DMS79 treated with DMSO at 0.1 percent for 48 hours (cell line): Measurements from ENCODE around the gene TMC3.
"Not testable (repeated sequence)": the region's sequence is repeated elsewhere in the genome, so short reads cannot be mapped to it uniquely, and the experiment has no call there.

ENCODE experiments used
- DNase-seq: peaks from one replicate; lab custom pipeline; 2025; lab: John Stamatoyannopoulos, UW

Gene TMC3

DNA sequence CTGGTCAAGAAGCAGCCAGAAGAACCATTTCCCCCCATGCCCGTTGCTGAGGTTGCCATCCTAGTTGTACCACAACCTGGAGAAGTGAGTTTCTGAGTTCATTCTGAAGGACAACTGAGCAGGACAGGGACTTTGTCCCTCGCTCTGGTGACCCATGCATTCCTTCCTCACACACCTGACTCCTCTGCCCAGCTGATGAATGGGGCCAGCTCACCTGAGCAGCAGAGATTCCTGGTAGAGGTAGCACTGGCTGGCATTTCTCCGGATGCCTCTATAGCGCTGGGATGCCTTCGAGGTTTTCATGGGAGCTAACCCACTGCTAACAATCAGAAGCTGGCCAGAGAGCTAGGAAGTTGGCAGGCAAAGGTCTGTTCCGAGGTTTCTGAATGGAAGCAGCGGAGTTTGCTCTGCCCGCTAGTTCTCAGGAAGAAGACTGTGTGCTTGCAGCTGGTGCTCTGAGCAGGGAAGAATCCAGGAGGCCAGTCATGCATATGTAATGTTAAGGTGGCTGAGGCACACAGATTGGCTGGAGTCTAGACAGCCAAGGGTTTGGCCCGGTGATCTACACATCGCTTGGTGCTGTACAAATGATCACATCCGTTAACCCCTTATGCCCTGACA, at the start of gene TMC3:
TMC3 (minus strand) TSS at position 439 of the 621 bp plus-strand sequence; CDS start at position 303, 136 bp downstream.
- no peak for DNase-seq

DNA sequence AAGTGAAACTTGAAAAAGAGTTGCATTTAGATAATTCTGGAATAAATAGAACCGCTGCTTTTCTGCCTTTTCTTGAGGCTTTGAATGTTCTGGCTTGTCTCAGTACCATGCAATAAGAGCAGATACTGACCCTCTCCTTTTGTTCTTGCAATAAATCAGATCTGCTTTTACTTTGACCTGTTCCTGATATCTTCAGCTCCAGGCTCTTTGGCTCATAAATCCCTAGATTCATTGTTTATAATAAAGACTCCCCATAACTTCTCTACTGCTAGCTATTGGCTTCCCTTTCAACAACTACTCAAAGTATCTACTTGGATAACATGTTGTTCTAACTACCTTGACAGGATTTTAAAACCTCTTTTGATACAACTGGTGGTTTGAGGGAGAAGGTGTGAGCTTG, 47.4 kb upstream of the TMC3 start:
- no peak for DNase-seq

DNA sequence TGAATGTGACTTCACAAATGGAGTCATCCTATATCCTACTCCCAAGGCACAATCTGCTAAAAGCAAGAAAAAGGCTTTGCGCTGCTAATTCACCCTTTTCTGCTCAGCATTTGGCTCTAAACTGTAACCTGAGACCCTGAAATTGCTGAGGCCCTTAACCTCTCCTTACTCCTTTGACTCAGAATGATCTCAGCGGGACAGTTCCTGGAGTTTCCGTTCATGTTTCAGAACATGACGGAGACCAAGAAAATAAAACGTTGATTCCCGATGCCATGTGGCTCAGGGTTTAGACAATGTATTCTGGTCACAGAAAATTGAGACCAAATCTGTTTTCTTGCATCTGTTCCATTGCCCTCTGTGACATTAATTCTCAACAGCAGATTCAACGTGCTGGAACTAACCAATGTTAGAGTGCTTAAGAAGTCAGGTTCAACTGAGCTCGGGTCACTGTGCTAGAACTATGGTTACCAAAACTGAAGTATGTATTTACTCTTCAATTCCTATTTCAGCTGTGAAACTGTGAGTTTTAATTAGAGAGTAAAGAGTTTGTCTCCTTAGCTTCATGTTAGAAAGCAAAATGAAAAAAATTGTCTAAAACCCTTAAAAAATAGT, 45.4 kb upstream of the TMC3 start:
- DNase-seq: peak; percentile 45

DNA sequence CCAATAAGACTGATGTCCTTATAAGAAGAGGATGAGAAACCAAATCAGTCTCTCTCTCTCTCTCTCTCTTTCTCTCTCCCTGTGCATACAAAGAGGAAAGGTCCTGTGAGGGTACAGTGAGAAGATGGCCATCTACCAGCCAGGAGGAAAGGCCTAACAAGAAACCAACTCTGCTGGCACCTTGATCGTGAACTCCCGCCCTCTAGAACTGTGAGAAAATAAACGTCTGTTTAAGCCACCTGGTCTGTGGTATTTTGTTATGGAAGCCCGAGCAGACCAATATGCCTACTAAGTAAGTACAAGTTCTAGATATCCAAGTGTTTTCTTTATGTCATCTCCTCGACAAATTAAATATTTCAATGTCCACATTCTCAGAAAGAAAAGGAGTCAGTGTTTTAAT, 44.9 kb upstream of the TMC3 start:
- DNase-seq: no peak

DNA sequence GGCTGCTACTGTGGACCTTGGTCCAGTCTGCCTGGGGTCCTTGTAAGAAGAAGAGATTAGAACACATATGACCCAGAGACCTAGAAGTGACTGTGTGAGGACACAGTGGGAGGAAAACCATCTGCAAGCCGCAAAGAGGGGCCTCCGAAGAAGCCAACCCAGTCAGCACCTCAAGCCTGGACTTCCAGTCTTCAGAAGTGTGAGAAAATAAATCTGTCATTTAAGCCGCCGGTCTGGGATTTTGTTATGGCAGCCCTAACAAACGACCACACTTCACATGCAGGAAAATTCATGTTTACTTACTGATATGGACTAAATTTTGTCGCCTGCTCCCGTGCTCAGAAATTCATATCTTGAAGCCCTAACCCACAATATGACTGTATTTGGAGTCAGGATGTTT, 44.4 kb upstream of the TMC3 start:
- no peak for DNase-seq

GRCh38 chr15:81414274-81414968, 40.4 kb upstream of the TMC3 start:
- DNase-seq: not testable (repeated sequence)

- no peak for DNase-seq
Measured at GRCh38 chr15:81413851-81414250, 39.8 kb upstream of the TMC3 start.

GRCh38 chr15:81411969-81412633, 38.1 kb upstream of the TMC3 start:
- DNase-seq: no peak

GRCh38 chr15:81411051-81411450, 37.0 kb upstream of the TMC3 start:
- no peak for DNase-seq

GRCh38 chr15:81410318-81410753, 36.3 kb upstream of the TMC3 start:
- DNase-seq: peak; percentile 61

- DNase-seq: no peak
Measured at GRCh38 chr15:81407718-81408117, 33.7 kb upstream of the TMC3 start.

- no peak for DNase-seq
Measured at GRCh38 chr15:81407176-81407575, 33.2 kb upstream of the TMC3 start.

DNA sequence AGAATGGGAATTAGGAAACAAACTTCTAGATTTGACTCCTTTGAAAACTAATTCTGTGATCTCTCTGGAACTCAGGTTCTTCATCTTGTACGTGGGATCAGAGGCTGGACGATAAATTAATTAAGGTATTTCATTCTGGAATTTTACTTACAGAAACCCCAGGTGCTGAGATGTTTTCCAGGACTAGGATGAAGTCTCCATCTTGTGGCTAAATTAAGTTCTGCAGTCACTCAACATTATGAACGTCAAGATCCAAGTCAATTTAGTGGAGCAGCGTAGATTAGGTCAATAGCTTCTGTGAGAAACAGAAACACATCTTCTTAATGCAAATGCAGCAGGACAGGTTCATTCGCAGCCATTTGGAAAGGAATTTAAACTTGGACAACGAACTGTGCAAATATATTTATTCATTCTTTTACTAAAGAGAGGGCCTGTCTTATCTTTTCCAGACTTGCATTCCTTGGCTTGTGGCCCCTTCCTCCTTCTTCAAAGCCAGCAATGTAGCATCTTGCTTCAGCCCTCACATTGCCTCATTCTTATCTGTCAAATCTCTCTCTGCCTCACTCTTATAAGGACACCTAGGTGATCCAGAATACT, 26.7 kb upstream of the TMC3 start:
- peak; percentile 24 for DNase-seq

DNA sequence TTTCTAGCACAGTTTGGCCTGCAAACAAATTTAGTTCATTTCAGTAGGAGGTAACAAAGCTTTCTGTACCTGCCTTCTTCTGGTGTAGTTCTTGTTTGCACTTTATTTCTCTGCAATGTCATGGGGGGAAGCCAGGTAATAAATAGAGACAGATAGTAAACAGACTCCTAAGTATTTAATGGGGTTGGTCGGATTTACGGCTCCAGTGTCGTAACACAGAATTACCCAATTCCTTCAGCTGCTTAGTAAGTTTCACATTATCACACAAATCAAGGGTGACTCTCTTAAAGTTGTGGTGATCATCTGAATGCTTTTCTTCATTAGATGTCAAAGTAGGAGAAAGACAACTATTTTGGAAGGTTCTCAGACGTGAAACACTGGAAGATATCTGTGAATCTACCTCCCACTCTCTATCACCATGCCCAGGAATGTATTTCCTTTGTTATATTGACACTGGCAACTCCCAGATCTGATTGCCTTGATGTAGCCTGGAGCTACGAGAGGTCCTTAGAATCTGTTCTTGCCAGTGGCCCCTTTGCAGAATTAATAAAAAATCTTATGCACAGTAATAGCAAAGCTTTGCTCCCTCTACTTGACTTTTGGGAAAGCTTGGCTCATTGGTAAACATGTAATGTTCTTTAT, 25.0 kb upstream of the TMC3 start:
- no peak for DNase-seq

DNA sequence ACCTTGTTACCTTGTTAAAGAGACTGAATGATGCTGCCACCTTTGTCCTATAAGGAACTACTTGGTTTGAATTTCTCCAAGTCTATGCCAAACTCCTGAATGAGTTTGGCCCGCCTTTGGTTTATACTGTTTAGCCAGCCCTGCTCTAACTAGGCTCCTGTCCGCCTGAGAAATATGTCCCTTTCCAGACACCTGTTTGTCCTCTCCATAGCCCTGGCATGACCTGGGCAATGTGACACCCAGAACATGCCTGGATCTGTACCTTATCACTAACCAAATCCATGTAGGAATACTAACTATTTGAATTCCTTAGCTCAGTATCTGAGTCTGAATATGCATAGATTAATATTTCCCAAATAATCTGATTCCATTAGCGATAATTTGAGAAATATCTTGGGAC, 24.4 kb upstream of the TMC3 start:
- no peak for DNase-seq

DNA sequence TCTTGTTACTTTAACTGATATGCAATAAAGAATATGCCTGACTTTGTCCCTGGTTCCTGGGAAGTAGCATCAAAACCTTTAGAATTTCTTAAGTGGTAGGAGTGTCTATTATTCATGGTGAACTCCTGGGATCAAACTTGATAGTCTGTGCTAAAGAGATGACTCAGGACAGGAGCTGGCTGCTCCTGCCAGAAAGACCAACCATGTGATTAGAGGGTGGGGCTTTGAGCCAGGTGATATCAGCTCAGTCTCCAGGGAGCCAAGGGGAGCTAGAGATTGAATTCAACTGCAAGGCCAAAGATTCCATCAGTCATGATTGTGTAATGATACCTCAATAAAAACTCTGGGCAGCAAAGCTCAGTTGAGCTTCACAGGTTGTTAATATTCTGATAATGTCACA, 20.6 kb upstream of the TMC3 start:
- no peak for DNase-seq

- DNase-seq: no peak
Measured at GRCh38 chr15:81391657-81392056, 17.6 kb upstream of the TMC3 start.

DNA sequence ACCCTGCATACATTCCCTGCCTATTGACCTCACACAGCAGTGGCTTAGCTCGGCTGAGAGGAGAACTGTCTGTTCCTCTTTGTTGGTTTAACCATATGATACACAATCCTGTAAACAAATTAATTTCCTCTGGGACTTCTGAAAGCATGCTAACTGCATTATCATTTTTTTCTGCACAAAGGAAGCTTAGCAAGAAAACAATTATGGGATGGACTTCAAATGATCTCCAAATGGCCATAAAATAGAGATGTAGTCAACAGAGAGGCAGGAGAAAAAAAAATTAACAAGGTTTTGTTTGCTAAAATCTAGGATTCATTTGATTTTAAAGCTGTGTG, 14.4 kb upstream of the TMC3 start:
- no peak for DNase-seq

DNA sequence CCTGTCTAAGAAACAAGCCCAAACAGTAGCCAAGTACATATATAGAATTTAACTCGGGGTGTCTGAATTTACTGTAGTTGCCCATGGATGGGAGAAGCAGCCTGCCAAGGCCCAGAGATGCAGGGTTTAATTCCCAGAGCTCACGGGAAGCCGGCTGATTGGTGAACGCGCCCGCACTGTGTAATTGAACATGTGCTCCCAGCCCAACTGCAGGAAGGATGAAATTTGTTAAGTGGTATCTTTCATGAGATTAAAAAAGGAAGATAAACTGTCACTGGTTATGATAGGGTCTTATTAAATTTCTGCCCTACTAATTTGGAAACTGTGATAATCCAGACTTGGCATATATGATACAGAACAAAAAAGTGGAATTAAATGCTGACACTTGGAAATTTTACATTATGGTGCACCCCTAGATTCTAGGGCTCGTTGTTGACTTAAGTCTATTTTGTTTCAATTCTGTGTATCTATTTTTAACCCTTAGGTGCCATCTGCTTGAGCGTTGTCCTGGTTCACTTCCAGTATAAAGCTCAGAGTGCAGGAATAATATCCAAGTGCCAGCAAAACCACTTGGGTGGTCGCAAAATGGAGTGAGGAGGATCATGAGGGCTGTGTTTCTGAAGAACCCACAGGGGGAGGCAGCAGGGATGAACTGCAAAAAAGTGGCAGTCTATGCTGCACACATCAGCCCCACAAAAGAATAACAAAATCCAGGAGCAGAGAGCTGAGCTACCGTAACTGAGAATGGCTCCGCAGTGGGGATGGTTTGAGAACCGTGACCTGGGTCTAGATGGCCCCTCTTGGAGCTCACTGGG, 13.8 kb upstream of the TMC3 start:
- no peak for DNase-seq

DNA sequence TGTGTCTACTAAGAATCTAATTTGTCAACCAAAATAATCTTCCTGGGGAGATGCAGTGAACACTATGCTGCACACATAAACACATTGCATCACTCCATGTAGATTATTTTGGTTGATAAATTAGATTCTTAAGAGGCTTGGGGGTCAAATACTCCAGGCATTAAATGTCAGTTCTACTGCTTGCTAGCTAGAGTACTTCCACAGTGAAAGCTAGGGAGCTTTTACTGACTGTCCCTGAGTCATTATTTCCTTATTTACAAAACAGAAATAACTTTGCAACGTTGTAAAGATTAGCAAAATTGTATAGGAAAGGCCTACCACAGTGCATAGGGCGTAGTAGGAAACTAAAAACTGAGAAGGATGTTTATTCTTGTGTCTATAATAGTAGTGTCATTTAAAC, 12.9 kb upstream of the TMC3 start:
- DNase-seq: no peak

- no peak for DNase-seq
Measured at GRCh38 chr15:81385721-81386076, 11.7 kb upstream of the TMC3 start.
